GM23338 (cell line): ENCODE data around the gene KIAA2012. TPM values are rescaled to one million over a fixed set of nuclear protein-coding genes. Genes with fewer than 3 reads are reported as not detected.

Source experiments
- ATAC-seq: fragments of 200-7000 bp; cut with Tn5 transposase; 3 replicates; pipeline ENCODE4 v1.9.1; 2020
- DNase-seq: peaks from one replicate; pipeline ENCODE4 v3.0.0-alpha.2; 2015; ENCODE audit warnings: low spot score
- H2AFZ ChIP-seq: fragments of 200-600 bp; sonication (generic); 2 replicates; pipeline ENCODE4 v1.8.0; 2016; ENCODE audit warnings: antibody characterized with exemption, mild to moderate bottlenecking, moderate library complexity
- H3F3A ChIP-seq: fragments of 200-600 bp; sonication (generic); replicated peaks from 2 replicates; pipeline ENCODE4 v1.8.0; 2017; ENCODE audit warnings: antibody characterized with exemption, mixed run types, low read depth
- H3K27ac ChIP-seq: fragments of 200-600 bp; sonication (generic); 2 replicates; pipeline ENCODE4 v1.6.1; 2016; ENCODE audit warnings: low read depth
- H3K27me3 ChIP-seq: fragments of 200-600 bp; sonication (generic); 2 replicates; pipeline ENCODE4 v1.8.0; 2016; ENCODE audit warnings: mild to moderate bottlenecking, mixed run types, moderate library complexity; ENCODE audit not compliant: insufficient read depth
- H3K36me3 ChIP-seq: fragments of 200-600 bp; sonication (generic); 2 replicates; pipeline ENCODE4 v1.8.0; 2016; ENCODE audit warnings: mild to moderate bottlenecking; ENCODE audit not compliant: insufficient read depth
- H3K4me1 ChIP-seq: fragments of 200-600 bp; sonication (generic); 2 replicates; pipeline ENCODE4 v1.8.0; 2016; ENCODE audit warnings: mild to moderate bottlenecking, moderate library complexity; ENCODE audit not compliant: insufficient read depth
- H3K4me2 ChIP-seq: fragments of 200-600 bp; sonication (generic); 2 replicates; pipeline ENCODE4 v1.7.1; 2017; ENCODE audit warnings: mixed run types
- H3K4me3 ChIP-seq: fragments of 200-600 bp; sonication (generic); 2 replicates; pipeline ENCODE4 v1.6.1; 2016; ENCODE audit warnings: mixed run types
- H3K79me2 ChIP-seq: fragments of 200-600 bp; sonication (generic); replicated peaks from 2 replicates; pipeline ENCODE4 v1.8.0; 2017; ENCODE audit warnings: mild to moderate bottlenecking; ENCODE audit not compliant: insufficient read depth
- H3K9me2 ChIP-seq: fragments of 200-600 bp; sonication (generic); 2 replicates; pipeline ENCODE4 v1.8.0; 2017; ENCODE audit not compliant: insufficient read depth
- H4K20me1 ChIP-seq: fragments of 200-600 bp; sonication (generic); replicated peaks from 2 replicates; pipeline ENCODE4 v1.8.0; 2017; ENCODE audit warnings: mild to moderate bottlenecking; ENCODE audit not compliant: insufficient read depth
- H3K27ac Mint-ChIP-seq: 2 replicates; pipeline ENCODE4 v1.8.0; 2020; ENCODE audit warnings: inconsistent platforms, mild to moderate bottlenecking, moderate library complexity, mixed read lengths
- H3K27me3 Mint-ChIP-seq: 3 replicates; pipeline ENCODE4 v1.8.0; 2022; ENCODE audit warnings: low read depth, mild to moderate bottlenecking, moderate library complexity, mixed read lengths, inconsistent platforms; ENCODE audit not compliant: insufficient read depth, poor library complexity
- H3K36me3 Mint-ChIP-seq: 3 replicates; pipeline ENCODE4 v1.8.0; 2021; ENCODE audit warnings: low read depth, mild to moderate bottlenecking, inconsistent platforms, moderate library complexity, mixed read lengths
- H3K4me1 Mint-ChIP-seq: 3 replicates; pipeline ENCODE4 v1.8.0; 2020; ENCODE audit warnings: mild to moderate bottlenecking, inconsistent platforms, mixed read lengths
- H3K4me3 Mint-ChIP-seq: 3 replicates; pipeline ENCODE4 v1.8.0; 2021; ENCODE audit warnings: moderate library complexity, mild to moderate bottlenecking, inconsistent platforms, mixed read lengths
- H3K9me3 Mint-ChIP-seq: 3 replicates; pipeline ENCODE4 v1.8.0; 2020; ENCODE audit warnings: moderate library complexity, mild to moderate bottlenecking, inconsistent platforms, mixed read lengths
- CREB1 ChIP-seq: fragments of 250-450 bp; sonication (Bioruptor Pico); IDR thresholded peaks from 2 replicates; pipeline ENCODE4 v1.5.0; 2020; ENCODE audit warnings: low read depth, mild to moderate bottlenecking, moderate library complexity
- EZH2 ChIP-seq: fragments of 200-600 bp; sonication (generic); IDR thresholded peaks from one replicate; pipeline ENCODE4 v1.8.0; 2017; ENCODE audit warnings: antibody characterized with exemption, mild to moderate bottlenecking, low read depth; ENCODE audit not compliant: unreplicated experiment
- EZH2phosphoT487 ChIP-seq: fragments of 200-600 bp; sonication (generic); IDR thresholded peaks from one replicate; pipeline ENCODE4 v1.8.1; 2018; ENCODE audit warnings: antibody characterized with exemption; ENCODE audit not compliant: unreplicated experiment
- JUNB ChIP-seq: IDR thresholded peaks from one replicate; pipeline ENCODE4 v1.6.1; 2016; ENCODE audit warnings: antibody characterized with exemption; ENCODE audit not compliant: unreplicated experiment
- NANOG ChIP-seq: IDR thresholded peaks from 2 replicates; pipeline ENCODE4 v1.6.1; 2016; ENCODE audit warnings: antibody characterized with exemption, borderline replicate concordance
- POLR2AphosphoS5 ChIP-seq: IDR thresholded peaks from 2 replicates; pipeline ENCODE4 v1.6.1; 2016; ENCODE audit warnings: antibody characterized with exemption, low read depth
- STAT1 ChIP-seq: IDR thresholded peaks from one replicate; pipeline ENCODE4 v1.6.1; 2016; ENCODE audit warnings: antibody characterized with exemption; ENCODE audit not compliant: unreplicated experiment
- ZNF114 ChIP-seq: fragments of 250-450 bp; sonication (Bioruptor Pico); IDR thresholded peaks from 2 replicates; pipeline ENCODE4 v1.5.0; 2020; ENCODE audit warnings: mild to moderate bottlenecking, moderate library complexity
- ZNF331 ChIP-seq: fragments of 250-450 bp; sonication (Bioruptor Pico); IDR thresholded peaks from 2 replicates; pipeline ENCODE4 v1.5.0; 2020; ENCODE audit warnings: low read depth, mild to moderate bottlenecking, moderate library complexity
- polyA plus RNA-seq: library from polyadenylated mRNA; unstranded; fragments of >200 nt; fragmentation: Nextera tagmentation; extraction: Ambion mirVana; gene quantifications from 2 replicates; pipeline ENCODE4 v1.2.1, GENCODE V29; 2016
- total RNA-seq: library from RNA; depleted of rRNA; stranded (reverse); fragments of >200 nt; shearing (Covaris generic); gene quantifications from 2 replicates; pipeline ENCODE4 v1.2.3, GENCODE V29; 2014
- TF ChIP-seq, protein P1 (sequence below): fragments of 250-450 bp; sonication (Bioruptor Pico); IDR thresholded peaks from 2 replicates; pipeline ENCODE4 v1.5.0; 2020; ENCODE audit warnings: mild to moderate bottlenecking, moderate library complexity
- TF ChIP-seq, protein P2 (sequence below), 2 experiments: fragments of 200-600 bp in 1 of 2; sonication (generic) in 1 of 2; conservative IDR thresholded peaks; 2 replicates each; pipeline versions ENCODE4 v1.5.1 to v1.6.1; 2016 to 2017; ENCODE audit warnings: antibody characterized with exemption in 2 of 2, low read depth in 2 of 2, mild to moderate bottlenecking in 2 of 2, moderate library complexity in 1 of 2

Gene KIAA2012
- total and polyA plus RNA-seq, 2 experiments from 2014 or later: 0.03 to 0.08 TPM

DNA sequence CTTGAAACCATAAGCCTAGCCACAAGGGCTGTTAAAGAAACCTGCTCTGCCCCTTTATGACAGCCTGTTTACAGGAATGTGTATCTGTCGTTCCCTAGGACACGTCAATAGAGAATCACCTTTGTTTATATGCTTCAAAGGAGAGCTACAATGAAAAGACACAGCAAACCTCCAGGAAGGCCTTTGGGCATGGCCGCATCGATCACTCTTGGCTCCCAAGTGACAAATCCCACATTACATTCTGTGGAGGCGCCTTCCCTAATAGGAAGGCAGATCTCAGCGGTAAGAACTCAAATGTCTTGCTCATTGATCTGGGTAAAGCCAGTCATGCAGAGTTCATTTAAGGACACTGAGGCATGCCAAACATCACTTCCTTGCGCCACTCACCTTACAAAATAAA lies 26.5 kb downstream of the KIAA2012 start:
- DNase-seq (peak; percentile 53), ATAC-seq (no peak; the same call in 1 of the 3 replicates)
- no peaks in the 10 kb centered on the region for H3K9me3 Mint-ChIP-seq
- H3K36me3 ChIP-seq: no peaks in the 10 kb centered on the region
- H3K36me3 Mint-ChIP-seq: no peaks in the 10 kb centered on the region
- H3F3A ChIP-seq: no peaks in the 10 kb centered on the region
- peaks cover 28% of the 10 kb centered on the region for H3K4me1 Mint-ChIP-seq
- H3K9me2 ChIP-seq: no peaks in the 10 kb centered on the region
- no peak overlapping the region for H3K4me3 Mint-ChIP-seq
- peaks cover 2% of the 10 kb centered on the region for H3K27me3 Mint-ChIP-seq
- TF ChIP-seq CREB1 (CRISPR knock-in tag) (no peak), ZNF331 (CRISPR knock-in tag) (no peak), JUNB (no peak), ZNF114 (no peak), EZH2phosphoT487 (no peak), STAT1 (no peak), NANOG (no peak), EZH2 (no peak), POLR2AphosphoS5 (no peak)
- TF ChIP-seq, protein P1, sequence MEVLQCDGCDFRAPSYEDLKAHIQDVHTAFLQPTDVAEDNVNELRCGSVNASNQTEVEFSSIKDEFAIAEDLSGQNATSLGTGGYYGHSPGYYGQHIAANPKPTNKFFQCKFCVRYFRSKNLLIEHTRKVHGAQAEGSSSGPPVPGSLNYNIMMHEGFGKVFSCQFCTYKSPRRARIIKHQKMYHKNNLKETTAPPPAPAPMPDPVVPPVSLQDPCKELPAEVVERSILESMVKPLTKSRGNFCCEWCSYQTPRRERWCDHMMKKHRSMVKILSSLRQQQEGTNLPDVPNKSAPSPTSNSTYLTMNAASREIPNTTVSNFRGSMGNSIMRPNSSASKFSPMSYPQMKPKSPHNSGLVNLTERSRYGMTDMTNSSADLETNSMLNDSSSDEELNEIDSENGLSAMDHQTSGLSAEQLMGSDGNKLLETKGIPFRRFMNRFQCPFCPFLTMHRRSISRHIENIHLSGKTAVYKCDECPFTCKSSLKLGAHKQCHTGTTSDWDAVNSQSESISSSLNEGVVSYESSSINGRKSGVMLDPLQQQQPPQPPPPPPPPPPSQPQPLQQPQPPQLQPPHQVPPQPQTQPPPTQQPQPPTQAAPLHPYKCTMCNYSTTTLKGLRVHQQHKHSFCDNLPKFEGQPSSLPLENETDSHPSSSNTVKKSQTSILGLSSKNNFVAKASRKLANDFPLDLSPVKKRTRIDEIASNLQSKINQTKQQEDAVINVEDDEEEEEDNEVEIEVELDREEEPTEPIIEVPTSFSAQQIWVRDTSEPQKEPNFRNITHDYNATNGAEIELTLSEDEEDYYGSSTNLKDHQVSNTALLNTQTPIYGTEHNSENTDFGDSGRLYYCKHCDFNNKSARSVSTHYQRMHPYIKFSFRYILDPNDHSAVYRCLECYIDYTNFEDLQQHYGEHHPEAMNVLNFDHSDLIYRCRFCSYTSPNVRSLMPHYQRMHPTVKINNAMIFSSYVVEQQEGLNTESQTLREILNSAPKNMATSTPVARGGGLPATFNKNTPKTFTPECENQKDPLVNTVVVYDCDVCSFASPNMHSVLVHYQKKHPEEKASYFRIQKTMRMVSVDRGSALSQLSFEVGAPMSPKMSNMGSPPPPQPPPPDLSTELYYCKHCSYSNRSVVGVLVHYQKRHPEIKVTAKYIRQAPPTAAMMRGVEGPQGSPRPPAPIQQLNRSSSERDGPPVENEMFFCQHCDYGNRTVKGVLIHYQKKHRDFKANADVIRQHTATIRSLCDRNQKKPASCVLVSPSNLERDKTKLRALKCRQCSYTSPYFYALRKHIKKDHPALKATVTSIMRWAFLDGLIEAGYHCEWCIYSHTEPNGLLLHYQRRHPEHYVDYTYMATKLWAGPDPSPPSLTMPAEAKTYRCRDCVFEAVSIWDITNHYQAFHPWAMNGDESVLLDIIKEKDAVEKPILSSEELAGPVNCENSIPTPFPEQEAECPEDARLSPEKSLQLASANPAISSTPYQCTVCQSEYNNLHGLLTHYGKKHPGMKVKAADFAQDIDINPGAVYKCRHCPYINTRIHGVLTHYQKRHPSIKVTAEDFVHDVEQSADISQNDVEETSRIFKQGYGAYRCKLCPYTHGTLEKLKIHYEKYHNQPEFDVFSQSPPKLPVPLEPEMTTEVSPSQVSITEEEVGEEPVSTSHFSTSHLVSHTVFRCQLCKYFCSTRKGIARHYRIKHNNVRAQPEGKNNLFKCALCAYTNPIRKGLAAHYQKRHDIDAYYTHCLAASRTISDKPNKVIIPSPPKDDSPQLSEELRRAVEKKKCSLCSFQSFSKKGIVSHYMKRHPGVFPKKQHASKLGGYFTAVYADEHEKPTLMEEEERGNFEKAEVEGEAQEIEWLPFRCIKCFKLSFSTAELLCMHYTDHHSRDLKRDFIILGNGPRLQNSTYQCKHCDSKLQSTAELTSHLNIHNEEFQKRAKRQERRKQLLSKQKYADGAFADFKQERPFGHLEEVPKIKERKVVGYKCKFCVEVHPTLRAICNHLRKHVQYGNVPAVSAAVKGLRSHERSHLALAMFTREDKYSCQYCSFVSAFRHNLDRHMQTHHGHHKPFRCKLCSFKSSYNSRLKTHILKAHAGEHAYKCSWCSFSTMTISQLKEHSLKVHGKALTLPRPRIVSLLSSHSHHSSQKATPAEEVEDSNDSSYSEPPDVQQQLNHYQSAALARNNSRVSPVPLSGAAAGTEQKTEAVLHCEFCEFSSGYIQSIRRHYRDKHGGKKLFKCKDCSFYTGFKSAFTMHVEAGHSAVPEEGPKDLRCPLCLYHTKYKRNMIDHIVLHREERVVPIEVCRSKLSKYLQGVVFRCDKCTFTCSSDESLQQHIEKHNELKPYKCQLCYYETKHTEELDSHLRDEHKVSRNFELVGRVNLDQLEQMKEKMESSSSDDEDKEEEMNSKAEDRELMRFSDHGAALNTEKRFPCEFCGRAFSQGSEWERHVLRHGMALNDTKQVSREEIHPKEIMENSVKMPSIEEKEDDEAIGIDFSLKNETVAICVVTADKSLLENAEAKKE (CRISPR knock-in tag): no peak
- TF ChIP-seq, protein P2, sequence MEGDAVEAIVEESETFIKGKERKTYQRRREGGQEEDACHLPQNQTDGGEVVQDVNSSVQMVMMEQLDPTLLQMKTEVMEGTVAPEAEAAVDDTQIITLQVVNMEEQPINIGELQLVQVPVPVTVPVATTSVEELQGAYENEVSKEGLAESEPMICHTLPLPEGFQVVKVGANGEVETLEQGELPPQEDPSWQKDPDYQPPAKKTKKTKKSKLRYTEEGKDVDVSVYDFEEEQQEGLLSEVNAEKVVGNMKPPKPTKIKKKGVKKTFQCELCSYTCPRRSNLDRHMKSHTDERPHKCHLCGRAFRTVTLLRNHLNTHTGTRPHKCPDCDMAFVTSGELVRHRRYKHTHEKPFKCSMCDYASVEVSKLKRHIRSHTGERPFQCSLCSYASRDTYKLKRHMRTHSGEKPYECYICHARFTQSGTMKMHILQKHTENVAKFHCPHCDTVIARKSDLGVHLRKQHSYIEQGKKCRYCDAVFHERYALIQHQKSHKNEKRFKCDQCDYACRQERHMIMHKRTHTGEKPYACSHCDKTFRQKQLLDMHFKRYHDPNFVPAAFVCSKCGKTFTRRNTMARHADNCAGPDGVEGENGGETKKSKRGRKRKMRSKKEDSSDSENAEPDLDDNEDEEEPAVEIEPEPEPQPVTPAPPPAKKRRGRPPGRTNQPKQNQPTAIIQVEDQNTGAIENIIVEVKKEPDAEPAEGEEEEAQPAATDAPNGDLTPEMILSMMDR (conservative IDR thresholded peaks at IDR 0.05; ENCODE audit: low read depth in 2 of 2): no peak
- no peak overlapping the region for H2AFZ ChIP-seq
- no peaks in the 10 kb centered on the region for H4K20me1 ChIP-seq
- H3K4me1 ChIP-seq: peaks cover 11% of the 10 kb centered on the region
- H3K27me3 ChIP-seq: no peaks in the 10 kb centered on the region
- no peaks in the 10 kb centered on the region for H3K79me2 ChIP-seq
- no peak overlapping the region for H3K27ac ChIP-seq
- H3K27ac Mint-ChIP-seq: no peak overlapping the region
- no peak overlapping the region for H3K4me2 ChIP-seq
- H3K4me3 ChIP-seq: no peak overlapping the region
